ENCODE data around the gene NFIX.
"Not testable (repeated sequence)": the region's sequence is repeated elsewhere in the genome, so short reads cannot be mapped to it uniquely, and the experiment has no call there.

The NFIX gene

GRCh38 chr19:12959481-12959880, 35.8 kb upstream of the NFIX start:
- no peak for DNase-seq (ENCODE audit: low read depth)

- DNase-seq (ENCODE audit: low read depth), result peak; percentile 63
These were observed 30.1 kb upstream of the NFIX start for GRCh38 chr19:12965017-12965811.

- no peak for DNase-seq (ENCODE audit: low read depth)
These were observed 29.5 kb upstream of the NFIX start for GRCh38 chr19:12965812-12966135.

GRCh38 chr19:12967907-12968306, 27.4 kb upstream of the NFIX start:
- DNase-seq (ENCODE audit: low read depth), result no peak

GRCh38 chr19:12969292-12969988, 25.8 kb upstream of the NFIX start, which contains the start of gene DAND5:
TSS of gene DAND5 (plus strand) at chr19:12969576. CDS start at chr19:12969661, 85 bp downstream.
- no peak for DNase-seq (ENCODE audit: low read depth)

- no peak for DNase-seq (ENCODE audit: low read depth)
These were observed 25.0 kb upstream of the NFIX start for GRCh38 chr19:12970070-12970820.

- no peak for DNase-seq (ENCODE audit: low read depth)
These were observed 22.0 kb upstream of the NFIX start for GRCh38 chr19:12973236-12973635.

- no peak for DNase-seq (ENCODE audit: low read depth)
These were observed 20.7 kb upstream of the NFIX start for GRCh38 chr19:12974301-12975220.

- no peak for DNase-seq (ENCODE audit: low read depth)
These were observed 20.0 kb upstream of the NFIX start for GRCh38 chr19:12975221-12975741.

GRCh38 chr19:12976109-12976508, 19.2 kb upstream of the NFIX start:
- DNase-seq (ENCODE audit: low read depth), result not testable (repeated sequence)

GRCh38 chr19:12979974-12980373, 15.3 kb upstream of the NFIX start:
- DNase-seq (ENCODE audit: low read depth), result no peak

GRCh38 chr19:12982648-12983047, 12.6 kb upstream of the NFIX start:
- no peak for DNase-seq (ENCODE audit: low read depth)

GRCh38 chr19:12983091-12983490, 12.2 kb upstream of the NFIX start:
- no peak for DNase-seq (ENCODE audit: low read depth)

GRCh38 chr19:12983542-12984142, 11.6 kb upstream of the NFIX start:
- DNase-seq (ENCODE audit: low read depth), result peak; percentile 59

- no peak for DNase-seq (ENCODE audit: low read depth)
These were observed 11.1 kb upstream of the NFIX start for GRCh38 chr19:12984143-12984627.

GRCh38 chr19:12984683-12985048, 10.6 kb upstream of the NFIX start:
- no peak for DNase-seq (ENCODE audit: low read depth)

GRCh38 chr19:12985049-12985776, 10.1 kb upstream of the NFIX start:
- no peak for DNase-seq (ENCODE audit: low read depth)

- no peak for DNase-seq (ENCODE audit: low read depth)
These were observed 8.5 kb upstream of the NFIX start for GRCh38 chr19:12986726-12987125.

- DNase-seq (ENCODE audit: low read depth), result no peak
These were observed 8.1 kb upstream of the NFIX start for GRCh38 chr19:12987190-12987589.

- no peak for DNase-seq (ENCODE audit: low read depth)
These were observed 7.5 kb upstream of the NFIX start for GRCh38 chr19:12987781-12988180.
